ENCODE measurements around the gene ADAM22.
A peak's percentile ranks its signal among the peaks of the same experiment; 100 is the strongest.

Gene ADAM22

GRCh38 chr7:88223265-88223664 is 289.2 kb downstream of the ADAM22 start:
- DNase-seq: no peak

DNA sequence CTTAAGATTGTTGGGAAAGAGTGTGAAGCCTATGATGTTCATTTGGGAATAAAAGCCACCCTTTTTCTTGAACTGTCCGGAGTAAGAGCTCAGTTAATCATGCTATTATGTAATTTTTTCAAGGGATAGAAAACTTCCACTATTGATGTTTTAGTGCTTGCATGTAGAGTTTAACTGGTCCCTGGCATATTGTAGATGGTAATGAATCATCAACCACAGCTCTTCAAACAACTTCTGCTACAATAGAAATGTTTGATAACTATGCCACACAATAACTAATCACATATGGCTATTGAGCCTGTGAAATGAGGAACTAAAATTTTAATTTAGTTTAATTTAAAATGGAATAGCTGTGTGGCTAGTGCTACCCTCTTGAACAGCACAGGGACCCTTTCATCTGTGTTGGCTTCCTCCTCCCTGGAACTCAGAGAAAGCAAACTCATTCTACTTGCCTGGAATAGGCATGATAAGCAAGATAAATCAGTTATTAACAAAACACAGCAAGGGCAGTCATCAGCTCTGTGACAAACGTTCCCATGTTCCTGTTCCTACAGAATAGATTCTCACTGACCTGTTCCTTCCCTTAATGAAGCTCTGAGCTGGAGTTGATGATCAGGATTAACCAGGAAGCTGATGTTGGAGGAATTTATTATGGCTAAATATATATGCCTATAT is 290.7 kb downstream of the ADAM22 start:
- DNase-seq: peak; percentile 21

- no peak for DNase-seq
Observed at GRCh38 chr7:88226201-88226600, 292.1 kb downstream of the ADAM22 start.

DNA sequence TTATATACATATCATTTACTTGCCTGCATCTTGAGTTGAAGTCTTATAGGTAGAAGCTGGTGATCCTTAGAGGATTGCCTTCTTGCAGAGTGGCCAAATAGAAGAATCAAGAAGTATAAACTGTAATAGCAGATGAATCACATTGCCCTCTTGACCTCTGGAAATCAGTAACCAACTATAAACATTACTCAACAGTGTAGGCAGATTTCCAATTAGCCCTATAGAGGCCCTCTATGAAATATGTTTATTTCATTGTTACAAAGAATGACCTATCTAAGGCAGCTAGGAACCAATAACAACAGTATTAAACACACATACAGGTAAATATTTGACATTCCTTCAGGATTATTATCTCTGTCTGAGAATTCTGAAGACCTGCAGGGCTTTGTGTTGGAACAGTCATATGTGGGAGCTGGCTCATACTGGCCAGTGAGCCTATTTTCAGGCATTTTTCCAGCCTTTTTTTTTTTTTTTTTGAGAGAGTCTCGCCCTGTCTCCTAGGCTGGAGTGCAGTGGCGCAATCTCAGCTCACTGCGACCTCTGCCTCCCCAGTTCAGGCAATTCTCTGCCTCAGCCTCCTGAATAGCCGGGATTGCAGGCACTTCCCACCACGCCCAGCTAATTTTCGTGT is 292.9 kb downstream of the ADAM22 start:
- peak; percentile 57 for DNase-seq

DNA sequence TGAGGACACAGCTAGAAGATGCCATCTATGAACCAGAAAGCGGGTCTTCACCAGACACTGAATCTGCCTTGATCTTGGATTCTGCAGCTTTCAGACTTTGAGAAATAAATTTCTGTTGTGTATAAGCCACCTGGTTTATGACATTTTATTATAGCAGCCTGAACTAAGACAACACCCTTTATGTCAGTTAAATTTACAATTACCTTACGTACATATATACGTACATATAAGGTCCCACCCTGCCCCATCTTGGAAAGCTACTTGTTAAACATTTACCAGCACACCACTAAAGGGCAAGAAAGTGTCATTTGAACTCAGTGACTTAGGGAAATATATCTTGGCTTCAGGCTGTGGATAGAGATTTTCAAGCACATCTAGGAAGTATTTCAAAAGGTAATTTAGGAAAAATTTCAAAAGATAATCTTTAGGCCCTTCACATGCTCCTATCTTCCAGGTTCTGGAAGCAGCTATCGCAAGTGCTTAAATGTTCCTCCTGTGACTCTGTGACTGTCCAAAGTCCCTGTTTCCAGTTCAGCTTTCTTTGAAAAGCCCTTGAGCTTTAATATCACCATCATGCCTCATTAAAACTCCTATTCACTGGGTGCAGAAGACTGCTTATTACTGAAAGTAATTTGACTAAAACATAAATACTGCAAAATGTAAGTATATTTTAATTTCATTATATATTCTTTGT is 295.4 kb downstream of the ADAM22 start:
- DNase-seq: no peak

DNA sequence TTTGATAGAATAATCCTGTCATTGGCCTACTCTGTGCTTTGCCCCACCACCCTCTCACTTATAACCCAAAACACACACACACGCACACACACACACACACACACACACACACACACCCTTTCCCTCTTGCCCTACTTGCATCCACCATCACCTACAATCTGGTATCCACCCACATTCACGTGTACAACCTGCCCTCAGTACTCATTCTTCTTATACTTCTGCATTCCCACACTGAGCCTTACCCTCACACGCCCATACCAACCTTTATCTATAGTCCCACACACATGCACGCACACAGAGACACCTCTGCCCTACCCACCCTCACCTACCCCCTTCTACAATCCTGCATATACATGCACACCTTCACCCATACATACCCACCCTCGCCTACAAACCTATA is 296.6 kb downstream of the ADAM22 start:
- DNase-seq: no peak

DNA sequence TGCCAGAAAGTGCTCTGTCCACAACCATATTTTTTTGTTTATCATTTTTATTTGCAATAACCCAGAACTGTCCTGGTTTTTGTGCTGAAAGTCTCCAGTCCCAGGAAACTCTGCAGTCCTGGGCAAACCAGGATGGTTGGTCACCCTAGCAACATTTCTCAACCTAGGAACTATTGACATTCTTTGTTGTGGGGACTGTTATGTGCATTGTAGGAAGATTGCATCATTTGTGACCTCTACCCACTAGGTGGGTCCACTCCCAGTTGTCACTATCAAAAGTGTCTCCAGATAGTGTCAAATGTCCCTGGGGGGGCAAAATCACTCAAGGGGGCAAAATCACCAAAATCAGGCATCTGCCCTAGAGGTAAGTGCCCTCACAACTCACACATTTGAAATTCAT is 299.8 kb downstream of the ADAM22 start:
- no peak for DNase-seq

GRCh38 chr7:88239852-88240251 is 305.8 kb downstream of the ADAM22 start:
- no peak for DNase-seq

- DNase-seq: peak; percentile 28
Observed at GRCh38 chr7:88243345-88243909, 309.4 kb downstream of the ADAM22 start.

GRCh38 chr7:88244258-88244657 is 310.2 kb downstream of the ADAM22 start:
- no peak for DNase-seq

All from fibroblast of skin of right biceps (primary cell).